Activated T-helper 2 cell treated with anti-CD3 and anti-CD28 coated beads, Interferon-gamma antibody, Interleukin-2, Interleukin-4, amounts not matched to agents 10 μg/mL and 5 μg/mL and 100 μg/mL, durations not matched to agents 14 hours and 24 hours and 36 hours (primary cell): ENCODE results near the gene ZNF438. TPM values are rescaled to one million over a fixed set of nuclear protein-coding genes. Genes with fewer than 3 reads are reported as not detected.
"Not testable (repeated sequence)": the region's sequence is repeated elsewhere in the genome, so short reads cannot be mapped to it uniquely, and the experiment has no call there.

Experiments used
- DNase-seq: peaks from one replicate; pipeline ENCODE4 v3.0.0; 2021; ENCODE audit warnings: low spot score
- H3K27ac Mint-ChIP-seq: one replicate; pipeline ENCODE4 v1.8.0; 2021; ENCODE audit warnings: mixed read lengths
- H3K27me3 Mint-ChIP-seq: one replicate; pipeline ENCODE4 v1.8.0; 2021; ENCODE audit warnings: low read depth, mixed read lengths
- H3K36me3 Mint-ChIP-seq: one replicate; pipeline ENCODE4 v1.8.0; 2021; ENCODE audit warnings: low read depth, mixed read lengths
- H3K4me1 Mint-ChIP-seq: one replicate; pipeline ENCODE4 v1.8.0; 2021; ENCODE audit warnings: low read depth, mixed read lengths
- H3K4me3 Mint-ChIP-seq: one replicate; pipeline ENCODE4 v1.8.0; 2021; ENCODE audit warnings: low read depth, mild to moderate bottlenecking, moderate library complexity, mixed read lengths
- H3K9me3 Mint-ChIP-seq: one replicate; pipeline ENCODE4 v1.8.0; 2021; ENCODE audit warnings: mixed read lengths
- intact Hi-C: fragments of 100-400 bp; cut with micrococcal nuclease; formaldehyde crosslinking; loops from one replicate; pipeline ENCODE4 v1.15.1; 2023
- total RNA-seq: library from RNA; stranded (reverse); gene quantifications from 2 replicates; pipeline ENCODE4 v1.2.3, GENCODE V29; 2022

The ZNF438 gene
- total RNA-seq, 1 donor from 2014 or later, result 6.1 TPM

DNA sequence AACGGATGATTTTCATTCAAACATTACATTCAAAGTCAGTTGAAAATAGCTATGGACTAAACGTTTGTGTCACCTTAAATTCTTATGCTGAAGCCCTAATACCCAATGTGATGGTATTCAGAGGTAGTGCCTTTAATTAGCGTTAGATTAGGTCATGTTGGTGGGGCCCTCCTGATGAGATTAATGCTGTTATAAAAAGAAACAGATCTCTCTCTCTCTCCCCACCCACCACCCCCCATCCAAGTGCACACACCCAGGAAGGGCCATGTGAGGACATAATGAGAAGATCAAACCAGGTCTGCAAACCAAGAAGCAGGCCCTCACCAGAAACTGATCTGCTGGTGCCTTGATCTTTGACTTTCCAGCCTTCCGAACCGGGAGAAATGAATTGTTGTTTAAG is 44.2 kb downstream of the ZNF438 start:
- Mint-ChIP-seq H3K27me3 (no peaks in the 10 kb centered on the region), H3K9me3 (peaks cover 7% of the 10 kb centered on the region), H3K36me3 (peaks cover 22% of the 10 kb centered on the region), H3K27ac (no peak overlapping the region), H3K4me1 (peaks cover 36% of the 10 kb centered on the region), H3K4me3 (peak overlapping the region; percentile 33)
- intact Hi-C loops, result loop anchor here (5.0 to 10.0 kb wide), 5 partner anchors 107 to 330 kb away; partner anchors contain the start of gene ZEB1
- DNase-seq, result no peak

DNA sequence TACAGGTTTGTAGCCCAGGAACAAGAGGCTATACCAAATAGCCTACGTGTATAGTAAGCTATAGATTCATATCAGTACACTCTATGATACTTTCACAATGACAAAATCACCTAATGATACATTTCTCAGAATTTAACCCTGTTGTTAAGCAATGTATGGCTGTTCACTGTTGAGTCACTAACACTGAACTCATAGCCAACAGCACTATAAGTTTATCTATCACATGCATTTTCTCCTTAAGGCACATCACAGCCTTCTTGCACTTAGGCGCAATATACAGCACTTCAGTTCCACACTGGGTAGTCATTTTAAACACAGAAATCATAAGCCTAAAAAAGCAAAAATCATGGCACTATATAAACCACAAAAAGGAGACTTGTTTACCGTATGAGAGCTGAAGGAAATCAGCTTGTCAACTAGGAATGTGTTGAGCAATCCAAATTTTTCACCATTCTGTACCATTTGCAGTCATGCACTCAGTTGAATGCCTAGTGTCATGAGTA is 45.6 kb downstream of the ZNF438 start:
- H3K4me1 Mint-ChIP-seq, result peaks cover 30% of the 10 kb centered on the region
- H3K27me3 Mint-ChIP-seq, result no peaks in the 10 kb centered on the region
- H3K9me3 Mint-ChIP-seq, result peaks cover 7% of the 10 kb centered on the region
- no peak for DNase-seq
- peak overlapping the region; percentile 91 for H3K27ac Mint-ChIP-seq
- peaks cover 23% of the 10 kb centered on the region for H3K36me3 Mint-ChIP-seq
- peak overlapping the region; percentile 31 for H3K4me3 Mint-ChIP-seq
- intact Hi-C loops, result loop anchor here (1.0 to 10.0 kb wide), 9 partner anchors 12 to 331 kb away; partner anchors contain the start of gene ZEB1

DNA sequence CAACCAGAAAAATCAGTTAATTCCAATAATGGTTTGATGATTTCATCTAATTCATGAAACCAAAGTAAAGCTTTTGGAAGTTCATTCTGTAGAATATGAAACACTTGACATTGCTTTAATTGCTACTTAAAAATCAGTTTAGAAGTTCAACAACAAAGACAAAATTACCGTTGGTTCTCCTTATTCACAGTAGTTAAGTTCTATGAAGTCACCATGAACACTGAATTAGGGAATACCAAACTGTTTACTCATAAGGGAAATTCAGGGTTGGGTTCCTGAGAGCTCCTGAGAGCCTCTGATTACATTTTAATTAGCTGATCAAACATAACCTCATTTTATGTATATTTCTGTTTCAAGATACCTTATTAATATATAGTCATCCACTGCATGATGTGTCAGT is 46.2 kb downstream of the ZNF438 start:
- DNase-seq, result no peak
- peaks cover 29% of the 10 kb centered on the region for H3K4me1 Mint-ChIP-seq
- peaks cover 29% of the 10 kb centered on the region for H3K36me3 Mint-ChIP-seq
- no peaks in the 10 kb centered on the region for H3K27me3 Mint-ChIP-seq
- intact Hi-C loops, result loop anchor here (5.0 to 10.0 kb wide), 5 partner anchors 109 to 332 kb away; partner anchors contain the start of gene ZEB1
- no peak overlapping the region for H3K4me3 Mint-ChIP-seq
- H3K27ac Mint-ChIP-seq, result peak overlapping the region; percentile 79
- H3K9me3 Mint-ChIP-seq, result peaks cover 7% of the 10 kb centered on the region

DNA sequence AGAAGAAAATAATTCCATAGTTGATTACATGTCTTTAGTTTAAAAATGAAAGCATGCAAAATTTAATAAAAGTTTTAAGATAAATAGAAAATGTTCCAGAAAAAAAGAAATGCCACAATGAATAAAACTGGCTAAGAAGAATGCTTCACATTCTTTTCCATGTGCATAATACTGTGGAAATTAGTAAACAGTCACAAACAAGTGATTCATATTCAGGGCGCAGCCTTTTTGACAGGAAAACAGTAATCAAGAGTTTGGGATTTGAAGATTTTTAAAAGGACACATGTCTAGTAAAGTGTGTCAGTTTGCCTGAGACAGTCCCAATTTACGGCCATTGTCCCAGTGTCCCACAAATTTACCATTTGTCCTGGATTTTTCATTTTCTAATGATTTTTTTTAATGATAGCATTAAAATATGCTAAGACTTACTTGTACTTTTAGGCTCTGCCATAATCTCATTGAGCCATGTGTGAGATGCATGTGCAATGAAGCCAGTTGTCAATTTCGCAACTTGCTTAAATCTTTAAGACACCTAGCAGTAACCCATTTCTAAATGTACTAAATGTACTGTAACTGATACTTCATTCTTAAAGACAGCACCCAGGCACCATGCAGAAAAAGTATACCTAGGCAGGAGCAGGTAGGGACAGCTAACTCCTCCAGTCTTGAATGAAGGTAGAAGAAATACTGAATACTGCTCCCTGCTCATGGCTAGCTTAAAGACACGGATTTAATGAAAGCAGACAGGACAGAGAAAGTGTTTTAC is 46.9 kb downstream of the ZNF438 start:
- H3K9me3 Mint-ChIP-seq, result peaks cover 11% of the 10 kb centered on the region
- H3K27me3 Mint-ChIP-seq, result no peaks in the 10 kb centered on the region
- DNase-seq, result no peak
- intact Hi-C loops, result loop anchor here (5.0 to 10.0 kb wide), 5 partner anchors 110 to 333 kb away; partner anchors contain the start of gene ZEB1
- peak overlapping the region; percentile 79 for H3K27ac Mint-ChIP-seq
- H3K36me3 Mint-ChIP-seq, result peaks cover 37% of the 10 kb centered on the region
- H3K4me1 Mint-ChIP-seq, result peaks cover 29% of the 10 kb centered on the region
- peak overlapping the region; percentile 20 for H3K4me3 Mint-ChIP-seq

DNA sequence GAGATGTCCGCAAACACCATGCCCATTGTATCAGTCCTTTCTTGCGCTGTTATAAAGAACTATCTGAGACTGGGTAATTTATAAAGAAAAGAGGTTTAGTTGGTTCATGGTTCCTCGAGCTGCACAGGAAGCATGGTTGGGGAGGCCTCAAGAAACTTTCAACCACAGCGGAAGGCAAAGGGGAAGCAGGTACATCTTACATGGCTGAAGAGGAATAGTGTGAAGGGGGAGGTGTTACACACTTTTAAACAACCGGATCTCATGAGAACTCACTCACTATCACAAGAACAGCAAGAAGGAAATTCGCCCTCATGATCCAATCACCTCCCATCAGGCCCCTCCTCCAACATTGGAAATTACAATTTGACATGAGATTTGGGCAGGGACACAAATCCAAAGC is 48.5 kb downstream of the ZNF438 start:
- intact Hi-C loops, result loop anchor here (10.0 kb wide), 2 partner anchors 112 to 152 kb away; no protein-coding TSS in a partner anchor
- Mint-ChIP-seq H3K9me3 (peaks cover 20% of the 10 kb centered on the region), H3K4me1 (peaks cover 22% of the 10 kb centered on the region), H3K36me3 (peaks cover 50% of the 10 kb centered on the region), H3K27ac (peak overlapping the region; percentile 6)
- H3K4me3 Mint-ChIP-seq, DNase-seq, H3K27me3 Mint-ChIP-seq: not testable (repeated sequence)

DNA sequence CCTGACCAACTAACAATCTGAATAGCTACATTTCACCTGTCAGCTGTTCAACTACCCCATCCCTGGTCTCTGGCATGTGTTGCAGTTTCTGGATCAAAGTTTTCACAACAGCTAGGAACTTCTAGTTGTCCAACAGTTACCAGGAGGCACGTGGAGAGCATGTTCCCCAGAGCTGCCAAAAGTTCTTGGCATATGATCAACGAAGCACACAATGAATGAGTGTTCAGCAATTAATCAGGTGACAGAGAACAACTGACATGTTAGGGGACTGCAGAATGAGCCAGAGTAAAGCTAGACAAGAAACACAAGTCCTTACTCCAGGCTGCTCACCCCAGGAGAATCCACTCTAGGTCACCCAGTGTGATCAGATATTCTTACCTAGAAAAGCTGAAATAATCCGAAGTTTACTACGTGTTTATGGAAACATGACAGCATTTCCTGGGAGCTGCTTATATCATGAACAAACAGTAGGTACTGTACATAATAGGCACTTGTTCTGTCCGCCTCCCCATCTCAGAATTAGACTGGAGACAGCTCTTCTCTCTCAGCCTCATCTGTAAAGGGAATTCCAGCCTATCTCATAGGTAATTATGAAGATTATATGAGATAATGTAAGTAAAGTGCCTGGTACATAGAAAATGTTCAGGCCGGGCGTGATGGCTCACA is 50.6 kb downstream of the ZNF438 start:
- Mint-ChIP-seq H3K4me1 (peaks cover 15% of the 10 kb centered on the region), H3K4me3 (no peak overlapping the region), H3K27ac (no peak overlapping the region), H3K9me3 (peaks cover 20% of the 10 kb centered on the region), H3K27me3 (no peaks in the 10 kb centered on the region), H3K36me3 (peaks cover 42% of the 10 kb centered on the region)
- intact Hi-C loops, result loop anchor here (10.0 kb wide), 2 partner anchors 114 to 154 kb away; no protein-coding TSS in a partner anchor
- no peak for DNase-seq

DNA sequence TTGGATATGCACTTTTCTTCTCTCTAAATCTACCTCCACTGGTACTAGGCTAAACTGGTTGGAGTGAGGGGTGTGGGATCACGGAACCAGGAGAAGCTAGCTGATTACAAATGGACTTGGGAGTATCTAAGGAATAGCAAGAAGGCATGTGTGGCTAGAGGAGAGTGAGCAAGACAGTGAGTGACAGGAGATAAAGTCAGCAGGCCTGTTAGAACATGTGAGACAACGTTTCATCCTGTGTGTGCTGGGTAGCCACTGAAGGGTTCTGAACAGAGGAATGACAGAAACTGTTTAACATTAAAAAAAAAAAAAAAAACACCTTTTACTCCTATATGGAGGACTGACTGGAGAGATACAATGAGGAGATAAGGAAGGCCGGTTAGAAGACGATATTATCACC is 51.7 kb downstream of the ZNF438 start:
- Mint-ChIP-seq H3K27ac (no peak overlapping the region), H3K4me1 (peaks cover 11% of the 10 kb centered on the region), H3K36me3 (peaks cover 40% of the 10 kb centered on the region), H3K27me3 (no peaks in the 10 kb centered on the region), H3K9me3 (peaks cover 20% of the 10 kb centered on the region), H3K4me3 (no peak overlapping the region)
- intact Hi-C loops, result loop anchor here (10.0 kb wide), 2 partner anchors 115 to 155 kb away; no protein-coding TSS in a partner anchor
- DNase-seq, result no peak

DNA sequence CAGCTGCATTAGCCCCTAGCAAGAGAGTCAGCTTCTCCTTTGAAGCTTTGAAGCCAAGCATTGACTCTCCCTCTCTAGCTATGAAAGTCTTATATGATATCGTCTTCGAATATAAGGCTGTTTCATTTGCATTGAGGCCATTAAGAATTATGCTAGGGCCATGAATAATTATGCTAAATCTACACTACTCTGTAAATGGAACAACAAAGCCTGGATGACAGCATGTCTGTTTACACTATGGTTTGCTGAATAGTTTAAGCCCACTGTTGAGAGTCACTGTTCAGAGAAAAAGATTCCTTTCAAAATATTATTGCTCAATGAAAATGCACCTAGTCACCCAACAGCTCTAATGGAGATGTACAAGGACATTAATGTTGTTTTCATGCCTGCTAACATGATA is 52.8 kb downstream of the ZNF438 start:
- Mint-ChIP-seq H3K27me3 (no peaks in the 10 kb centered on the region), H3K9me3 (peaks cover 20% of the 10 kb centered on the region), H3K36me3 (peaks cover 37% of the 10 kb centered on the region), H3K27ac (no peak overlapping the region), H3K4me1 (peaks cover 8% of the 10 kb centered on the region), H3K4me3 (no peak overlapping the region)
- intact Hi-C loops, result no loop called here
- DNase-seq, result no peak

DNA sequence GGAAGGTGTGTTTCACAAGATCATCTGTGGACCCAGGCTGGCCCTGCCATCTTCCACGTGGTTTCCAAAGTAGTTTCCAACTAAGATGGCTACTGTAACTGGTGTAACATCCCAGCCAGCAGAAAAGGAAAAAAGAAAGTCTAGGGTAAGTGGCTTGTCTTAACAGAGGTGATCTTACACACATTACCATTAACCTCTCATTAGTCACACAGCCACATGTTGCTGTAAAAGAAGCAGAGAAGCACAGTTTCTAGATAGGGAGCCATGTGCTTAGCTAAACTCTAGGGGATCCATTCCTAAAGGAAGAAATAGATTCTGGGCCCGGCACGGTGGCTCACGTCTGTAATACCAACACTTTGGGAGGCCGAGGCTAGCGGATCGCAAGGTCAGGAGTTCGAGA is 54.3 kb downstream of the ZNF438 start:
- no peaks in the 10 kb centered on the region for H3K27me3 Mint-ChIP-seq
- no peak overlapping the region for H3K27ac Mint-ChIP-seq
- intact Hi-C loops, result no loop called here
- H3K4me3 Mint-ChIP-seq, result no peak overlapping the region
- no peak for DNase-seq
- H3K9me3 Mint-ChIP-seq, result peaks cover 13% of the 10 kb centered on the region
- peaks cover 39% of the 10 kb centered on the region for H3K36me3 Mint-ChIP-seq
- H3K4me1 Mint-ChIP-seq, result peaks cover 2% of the 10 kb centered on the region

DNA sequence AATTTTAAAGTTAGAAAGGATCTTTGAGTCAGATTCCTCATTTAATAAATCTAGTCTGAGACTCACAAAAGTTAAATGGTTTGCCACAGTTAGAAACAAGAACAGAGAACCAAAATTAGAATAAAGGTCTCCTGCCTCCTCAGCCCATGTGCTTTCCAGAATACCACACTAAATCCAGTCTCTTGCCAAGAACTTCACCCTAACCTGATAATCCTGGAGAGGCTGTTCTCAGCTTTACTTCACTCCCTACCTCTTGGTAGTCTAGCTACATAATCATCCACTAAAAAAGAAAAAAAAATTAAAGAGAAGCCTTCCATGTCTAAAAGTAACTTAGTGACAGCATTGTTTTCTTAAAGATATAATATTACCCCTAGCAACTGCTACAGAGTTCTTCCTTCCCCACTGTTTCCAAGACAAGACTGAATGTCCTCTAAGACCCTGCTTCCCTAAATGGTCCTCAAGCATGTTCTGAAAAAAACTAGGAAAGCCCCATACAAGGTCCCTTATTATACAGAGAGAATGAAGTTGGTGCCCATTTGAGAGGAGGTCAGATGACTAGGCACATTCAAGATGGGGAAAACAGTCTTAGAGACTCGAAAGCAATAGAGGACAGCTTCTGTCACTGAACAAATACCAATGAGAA is 56.8 kb downstream of the ZNF438 start:
- no peak for DNase-seq
- Mint-ChIP-seq H3K36me3 (peaks cover 28% of the 10 kb centered on the region), H3K27ac (no peak overlapping the region), H3K27me3 (no peaks in the 10 kb centered on the region), H3K4me3 (no peak overlapping the region), H3K4me1 (peaks cover 4% of the 10 kb centered on the region), H3K9me3 (peaks cover 10% of the 10 kb centered on the region)
- intact Hi-C loops, result no loop called here

DNA sequence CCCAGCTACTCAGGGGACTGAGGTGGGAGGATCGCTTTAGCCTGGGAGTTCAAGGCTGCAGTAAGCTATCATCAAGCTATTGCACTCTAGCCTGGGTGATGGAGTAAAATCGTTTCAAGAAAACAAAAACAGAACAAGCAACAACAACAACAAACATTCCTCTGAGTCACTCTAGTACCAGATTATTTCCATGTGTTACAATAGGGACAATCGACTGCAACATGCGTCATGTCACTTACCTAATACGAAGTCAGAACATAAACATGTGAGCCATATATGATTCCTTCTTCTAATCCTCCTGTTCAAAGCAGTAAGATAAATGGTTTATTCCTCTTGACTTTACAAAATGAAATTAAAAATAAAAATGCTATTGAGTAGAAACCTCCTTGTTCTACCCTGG is 57.3 kb downstream of the ZNF438 start:
- DNase-seq, result no peak
- intact Hi-C loops, result no loop called here
- Mint-ChIP-seq H3K4me1 (peaks cover 7% of the 10 kb centered on the region), H3K27me3 (no peaks in the 10 kb centered on the region), H3K9me3 (peaks cover 5% of the 10 kb centered on the region), H3K27ac (no peak overlapping the region), H3K36me3 (peaks cover 22% of the 10 kb centered on the region), H3K4me3 (no peak overlapping the region)

DNA sequence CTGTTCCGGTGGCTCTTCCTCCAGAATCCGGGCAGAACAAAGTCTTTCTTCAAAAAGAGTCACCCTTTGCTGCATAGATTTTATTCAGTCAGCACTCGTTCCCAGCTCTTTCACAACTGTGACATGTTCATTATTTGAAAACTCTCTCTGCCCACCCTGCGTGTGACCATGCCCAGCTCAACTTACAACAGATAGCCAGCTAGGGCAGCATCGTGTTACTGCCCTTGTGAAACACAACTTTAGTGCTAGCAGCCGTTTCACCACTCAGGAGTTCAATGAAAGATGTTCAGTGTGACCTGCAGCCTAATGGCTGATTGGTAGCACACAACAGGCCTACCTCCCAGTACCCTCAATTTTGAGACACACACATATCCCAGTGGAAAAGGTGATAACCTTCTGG is 57.9 kb downstream of the ZNF438 start:
- intact Hi-C loops, result no loop called here
- Mint-ChIP-seq H3K4me3 (no peak overlapping the region), H3K27me3 (no peaks in the 10 kb centered on the region), H3K27ac (no peak overlapping the region), H3K9me3 (no peaks in the 10 kb centered on the region), H3K4me1 (peaks cover 14% of the 10 kb centered on the region), H3K36me3 (peaks cover 16% of the 10 kb centered on the region)
- no peak for DNase-seq
